Stimulated activated naive CD4-positive, alpha-beta T cell (primary cell): Measurements from ENCODE around the gene EPB41L3.
A peak's percentile ranks its signal among the peaks of the same experiment; 100 is the strongest.

ENCODE experiments used
- DNase-seq, 6 experiments: peaks; one replicate each; lab custom pipeline; 2025; lab: John Stamatoyannopoulos, UW

Gene EPB41L3

DNA sequence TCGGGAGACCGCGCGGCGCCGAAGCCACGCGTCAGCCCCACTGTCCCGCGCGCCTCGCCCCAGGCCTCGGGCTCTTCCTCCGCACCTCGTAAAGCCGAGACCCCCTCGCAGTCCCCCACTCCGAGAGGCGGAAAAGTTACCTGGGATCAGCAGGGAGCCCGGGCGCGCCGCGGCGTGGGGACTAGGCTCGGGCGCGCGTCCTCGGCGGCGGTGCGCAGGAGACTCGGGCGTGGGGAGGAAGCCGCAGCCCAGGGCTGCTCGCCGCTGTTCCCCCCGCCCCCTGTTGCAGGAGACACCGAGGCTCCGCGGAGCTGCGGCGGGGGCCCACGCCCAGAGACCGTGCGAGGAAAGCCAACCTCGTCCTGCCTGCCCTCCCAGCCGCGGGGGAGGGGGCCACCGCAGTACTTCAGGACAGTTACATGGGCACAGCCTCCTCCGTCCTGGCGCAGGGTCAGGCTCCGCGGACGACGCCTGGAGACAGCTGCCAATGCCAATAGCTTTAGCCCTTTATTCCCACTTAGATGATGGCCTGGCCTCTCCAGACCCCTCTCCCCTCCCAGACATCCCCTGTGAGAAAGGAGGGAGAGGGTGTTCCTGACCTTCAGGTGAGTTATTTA is at the start of gene EPB41L3:
Gene EPB41L3, minus strand, starts transcription at position 225 of the 617 bp plus-strand sequence. CDS start 54,814 bp downstream, outside the sequence.
- peak in 2 of 6 experiments; percentile 9 to 15 for DNase-seq

DNA sequence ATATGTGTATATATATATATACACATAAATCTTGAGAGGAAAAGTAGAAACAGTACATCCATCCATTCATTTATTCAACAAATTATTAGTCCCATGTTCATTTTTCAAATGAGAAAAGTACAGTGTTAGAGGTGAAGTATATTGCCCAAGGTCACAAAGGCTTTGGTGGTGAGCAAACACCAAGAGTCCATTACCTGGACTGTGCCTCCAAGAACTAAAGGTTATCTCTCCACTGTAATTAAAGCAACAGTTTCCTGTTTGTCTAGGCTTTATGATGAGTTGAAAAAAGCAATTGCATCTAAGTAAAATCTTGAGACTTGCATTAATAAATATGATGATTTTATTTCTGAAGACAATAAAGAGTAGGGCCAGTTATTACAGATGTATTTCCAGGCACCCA is 44.7 kb upstream of the EPB41L3 start:
- DNase-seq = no peak

DNA sequence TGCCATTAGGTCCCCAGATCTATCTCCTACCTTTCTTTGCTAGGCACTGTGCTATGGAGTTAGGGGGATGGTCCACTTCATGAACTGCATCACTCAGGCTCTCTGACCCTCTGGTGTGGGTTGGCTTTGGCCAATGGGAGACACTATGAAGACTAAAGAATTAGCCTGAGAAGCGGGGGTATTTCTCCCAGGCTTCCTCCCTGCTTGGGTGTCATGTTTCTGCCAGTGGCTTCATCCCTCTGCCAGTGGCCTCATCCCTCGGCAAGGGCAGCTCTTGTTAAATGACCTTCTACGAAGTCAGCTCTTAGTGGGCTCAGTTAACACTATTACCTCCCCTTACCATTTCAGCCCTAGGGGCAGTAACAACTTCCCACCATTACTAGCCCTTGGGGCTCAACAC is 41.9 kb upstream of the EPB41L3 start:
- DNase-seq = no peak

DNA sequence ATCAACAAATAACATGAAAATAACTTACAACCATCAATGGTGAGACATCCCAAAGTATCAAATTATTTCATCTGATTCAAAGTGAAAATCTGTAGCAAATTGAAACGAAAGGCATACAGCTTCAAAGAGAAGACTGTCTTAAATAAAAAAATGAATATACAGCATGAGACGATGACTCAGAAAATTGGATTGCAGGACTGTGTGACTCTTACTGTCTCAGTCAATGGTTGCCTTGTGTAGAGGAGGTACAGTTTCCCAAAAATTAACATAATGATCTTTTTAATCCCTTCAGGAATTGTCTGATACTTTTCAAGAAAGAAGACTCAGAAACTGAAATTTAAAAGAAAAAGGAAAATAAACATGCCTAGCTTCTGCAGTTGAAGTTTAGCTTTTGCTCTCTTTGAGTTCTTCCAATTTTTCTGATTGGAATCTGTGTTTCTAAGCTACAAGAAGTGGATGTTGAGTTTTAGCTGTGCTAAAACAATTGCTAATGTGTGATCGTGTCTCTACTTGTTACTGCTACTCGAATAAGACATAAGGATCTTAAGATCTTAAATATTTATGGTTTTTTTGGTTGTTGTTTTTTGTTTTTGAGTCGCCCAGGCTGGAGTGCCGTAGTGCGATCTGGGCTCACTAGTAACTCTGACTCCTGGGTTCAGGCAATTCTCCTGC is 41.1 kb upstream of the EPB41L3 start:
- no peak for DNase-seq

DNA sequence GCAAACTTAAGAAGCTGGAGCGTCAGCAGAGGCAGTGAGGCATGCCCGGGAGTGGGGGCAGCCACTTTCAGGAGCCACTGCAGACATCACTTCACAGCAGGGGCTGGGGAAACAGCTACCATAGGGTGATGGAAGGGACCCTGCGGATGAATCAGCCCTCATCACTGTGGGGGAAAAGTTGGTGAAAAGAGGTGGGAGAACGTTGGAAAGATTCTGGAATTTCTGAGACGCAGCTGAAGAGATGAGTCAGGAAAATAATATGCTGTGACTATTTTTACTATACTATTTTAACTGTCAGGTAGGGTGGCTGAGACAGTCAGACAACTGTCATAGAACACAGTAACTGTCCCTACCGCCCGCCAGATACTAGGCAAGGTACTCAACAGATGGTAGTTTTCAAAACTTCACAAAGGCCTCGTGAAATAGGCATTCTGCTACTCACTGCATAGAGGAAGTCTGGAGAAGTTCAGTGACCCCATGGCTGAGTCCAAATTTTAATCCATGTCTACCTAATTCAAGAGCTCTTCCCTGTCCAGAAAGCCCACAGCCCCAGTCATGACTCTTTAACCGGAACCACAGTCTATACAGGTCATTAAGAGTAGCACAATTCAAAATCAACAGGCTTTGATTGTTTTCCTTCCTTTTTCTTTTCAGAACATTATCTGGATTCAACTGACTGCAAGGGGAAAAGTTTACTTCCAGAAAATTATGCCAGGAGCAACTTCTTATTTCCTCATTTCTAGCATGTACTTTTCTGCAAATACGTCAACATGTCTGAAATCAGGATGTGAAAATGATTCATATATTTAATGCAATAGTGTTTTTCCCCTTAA is 39.3 kb upstream of the EPB41L3 start:
- no peak for DNase-seq

DNA sequence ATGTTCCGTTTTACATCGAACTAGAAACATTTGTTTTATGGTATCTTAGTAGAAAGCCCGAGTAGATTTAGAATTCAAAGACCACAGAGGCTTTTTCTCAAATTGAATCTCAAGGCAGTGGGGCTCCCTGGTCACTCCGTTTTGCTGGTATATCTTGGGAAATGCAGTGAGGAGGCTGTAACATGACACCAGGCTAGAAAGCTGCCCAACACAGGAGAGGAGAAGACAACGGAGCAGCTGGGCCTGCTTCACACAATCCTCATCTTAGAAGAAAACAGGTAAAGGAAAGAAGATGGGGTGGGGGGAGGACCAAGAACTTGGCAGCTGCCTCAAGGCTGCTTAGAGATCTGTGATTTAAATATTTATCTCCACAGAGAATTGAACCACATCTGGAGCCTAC is 38.3 kb upstream of the EPB41L3 start:
- no peak for DNase-seq

DNA sequence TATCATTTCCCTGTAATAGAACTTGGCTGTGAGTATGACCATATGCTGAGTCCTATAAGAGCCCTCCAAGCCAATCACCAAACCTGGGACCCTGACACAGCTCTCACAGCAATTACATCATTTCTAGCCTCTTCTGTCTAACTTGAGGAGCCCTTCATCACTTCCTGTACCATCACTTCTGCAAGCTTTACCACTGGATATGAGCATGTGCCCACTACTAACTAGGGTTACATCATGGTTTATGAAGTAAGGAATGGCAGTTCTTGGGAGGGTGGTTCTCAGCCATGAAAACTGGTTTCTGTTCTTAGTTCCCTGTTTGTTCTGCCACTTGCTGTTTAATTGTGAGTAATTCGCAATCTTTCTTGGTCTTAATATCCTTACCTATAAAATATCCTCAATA is 31.0 kb upstream of the EPB41L3 start:
- no peak for DNase-seq

DNA sequence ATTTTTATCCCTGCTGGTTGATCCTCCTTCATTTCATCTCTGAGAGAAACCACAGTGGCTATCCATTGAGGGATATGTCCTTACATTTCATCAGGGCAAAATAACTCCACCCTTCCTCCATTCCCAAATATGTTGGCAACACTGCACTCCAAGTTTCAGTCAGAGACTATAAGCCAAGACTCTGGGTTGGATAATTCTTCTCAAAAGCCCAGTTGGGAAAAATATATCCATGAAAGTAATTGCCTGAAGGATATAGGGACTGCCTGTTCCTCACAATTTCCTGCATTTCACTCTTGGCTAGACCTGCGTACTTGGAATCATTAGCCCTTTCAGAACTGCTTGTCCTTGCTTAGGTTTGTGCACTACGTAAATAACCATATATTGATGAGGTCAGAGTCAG is 27.9 kb upstream of the EPB41L3 start:
- DNase-seq = no peak

DNA sequence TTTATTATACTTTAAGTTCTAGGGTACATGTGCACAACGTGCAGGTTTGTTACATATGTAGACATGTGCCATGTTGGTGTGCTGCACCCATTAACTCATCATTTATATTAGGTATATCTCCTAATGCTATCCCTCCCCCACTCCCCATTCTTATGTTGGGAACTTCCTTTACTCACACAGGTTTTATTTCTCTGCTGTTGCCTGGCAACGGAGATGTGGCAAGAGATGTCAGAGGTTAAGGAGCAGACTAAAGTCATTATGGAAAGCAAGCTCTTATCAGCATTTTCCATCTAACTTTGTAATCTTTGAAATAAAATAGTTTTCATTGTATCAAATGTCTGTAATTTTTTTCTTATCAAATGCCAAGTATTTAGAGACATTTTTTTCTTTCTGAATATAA is 26.8 kb upstream of the EPB41L3 start:
- DNase-seq = peak in 1 of 6 experiments; percentile 2

DNA sequence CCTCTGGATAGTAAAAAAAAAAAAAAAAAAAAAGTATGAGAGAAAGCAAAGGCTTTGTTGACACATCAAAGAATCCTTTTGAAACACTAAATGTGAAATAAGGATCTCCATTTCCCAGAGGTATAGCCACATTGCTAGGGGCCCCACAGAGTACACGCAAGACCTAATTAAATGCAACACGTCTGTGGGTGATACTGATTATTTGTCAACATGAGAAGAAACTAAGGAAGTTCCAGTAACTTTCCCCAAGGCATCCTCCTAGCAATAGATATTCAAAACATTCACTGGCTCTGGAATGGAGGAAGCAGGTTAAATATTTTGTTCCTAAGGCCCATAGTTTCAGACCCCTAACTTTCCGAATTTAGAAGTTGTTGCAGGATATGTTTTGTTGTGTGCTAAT is 24.6 kb upstream of the EPB41L3 start:
- no peak for DNase-seq

DNA sequence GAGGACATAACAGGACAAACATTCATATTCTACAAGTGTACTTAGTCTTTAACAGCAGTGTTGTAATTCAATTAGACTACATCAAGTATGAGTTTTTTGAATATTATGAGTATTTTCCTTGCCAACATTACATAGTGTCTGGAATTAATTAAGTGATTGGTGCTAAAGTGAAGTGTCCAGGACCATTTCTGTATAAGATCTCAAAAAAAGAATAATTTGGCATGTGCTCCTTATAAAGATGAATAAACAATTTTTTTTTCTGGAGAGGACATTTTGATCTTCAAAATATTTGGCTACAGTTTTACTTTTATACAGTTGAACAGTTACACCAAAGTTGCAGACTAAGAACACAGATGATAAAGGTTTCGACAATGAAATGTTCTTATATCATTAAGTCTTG is 15.1 kb upstream of the EPB41L3 start:
- no peak for DNase-seq

DNA sequence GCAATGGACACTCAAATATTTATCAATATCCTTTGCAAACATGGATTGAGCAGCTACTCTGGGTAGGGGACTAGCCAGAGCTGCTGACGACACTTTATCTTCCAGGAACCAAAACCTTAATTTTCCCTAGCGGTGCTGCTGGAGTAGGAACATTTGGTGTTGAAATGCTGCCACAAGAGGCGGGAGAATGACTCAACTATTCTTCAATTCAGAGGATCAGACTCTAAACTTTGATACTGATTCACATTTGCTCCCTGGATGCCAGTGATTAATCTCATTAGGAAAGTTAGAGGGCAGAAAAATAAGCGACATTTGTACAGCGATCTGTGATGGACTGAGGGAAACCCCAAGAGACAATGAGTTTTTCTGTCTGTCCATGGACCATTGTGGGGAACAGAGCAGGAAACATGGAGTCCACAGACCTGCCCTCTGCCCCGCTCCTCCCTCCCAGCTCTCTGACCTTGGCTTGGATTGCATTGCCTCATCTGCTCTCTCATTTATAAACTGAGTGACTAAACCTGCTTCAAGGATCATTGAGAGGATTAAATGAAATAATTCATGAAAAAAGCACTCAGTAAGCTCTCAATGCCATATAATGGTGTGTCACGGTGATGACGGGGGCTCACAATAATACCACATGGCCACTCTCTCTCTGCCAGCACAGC is 12.6 kb upstream of the EPB41L3 start:
- DNase-seq = no peak

DNA sequence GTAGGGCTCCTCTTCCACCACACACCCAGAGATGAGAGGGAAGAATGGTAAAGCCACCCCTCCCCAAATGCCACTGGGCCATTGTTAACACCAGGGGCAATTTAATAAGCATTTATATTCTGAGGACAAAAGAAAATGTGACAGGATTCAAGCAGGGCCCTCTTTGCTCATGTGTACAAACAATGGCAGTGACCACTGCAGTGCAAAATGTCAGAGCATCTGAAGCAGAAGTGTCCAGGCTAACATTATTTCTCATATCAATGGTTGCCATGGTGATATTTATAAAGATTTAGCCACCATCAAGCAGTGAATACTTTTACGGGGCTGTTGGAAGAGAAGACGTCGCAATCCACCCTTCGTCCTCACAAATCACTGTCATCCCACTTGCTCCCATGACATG is 10.8 kb upstream of the EPB41L3 start:
- no peak for DNase-seq

DNA sequence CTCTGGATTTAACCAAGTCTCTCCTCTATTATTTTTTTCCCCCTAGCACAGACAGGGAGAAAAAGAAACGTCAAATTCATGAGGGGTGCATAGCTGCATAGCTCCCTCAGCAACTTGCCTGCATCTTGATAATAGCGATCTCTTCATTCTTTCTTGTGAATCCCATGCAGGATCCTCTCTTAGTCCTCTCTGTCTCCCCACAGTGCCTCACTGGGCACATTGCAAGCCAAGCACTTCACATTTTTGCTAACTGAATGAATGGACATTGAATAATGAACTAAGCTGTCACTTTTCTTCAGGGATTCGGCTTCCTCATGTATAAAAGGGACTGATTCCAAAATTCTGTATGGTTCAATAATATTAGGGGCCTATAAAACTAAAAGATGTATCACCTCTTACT is 2.9 kb upstream of the EPB41L3 start:
- peak in 2 of 6 experiments; percentile 2 to 14 for DNase-seq

DNA sequence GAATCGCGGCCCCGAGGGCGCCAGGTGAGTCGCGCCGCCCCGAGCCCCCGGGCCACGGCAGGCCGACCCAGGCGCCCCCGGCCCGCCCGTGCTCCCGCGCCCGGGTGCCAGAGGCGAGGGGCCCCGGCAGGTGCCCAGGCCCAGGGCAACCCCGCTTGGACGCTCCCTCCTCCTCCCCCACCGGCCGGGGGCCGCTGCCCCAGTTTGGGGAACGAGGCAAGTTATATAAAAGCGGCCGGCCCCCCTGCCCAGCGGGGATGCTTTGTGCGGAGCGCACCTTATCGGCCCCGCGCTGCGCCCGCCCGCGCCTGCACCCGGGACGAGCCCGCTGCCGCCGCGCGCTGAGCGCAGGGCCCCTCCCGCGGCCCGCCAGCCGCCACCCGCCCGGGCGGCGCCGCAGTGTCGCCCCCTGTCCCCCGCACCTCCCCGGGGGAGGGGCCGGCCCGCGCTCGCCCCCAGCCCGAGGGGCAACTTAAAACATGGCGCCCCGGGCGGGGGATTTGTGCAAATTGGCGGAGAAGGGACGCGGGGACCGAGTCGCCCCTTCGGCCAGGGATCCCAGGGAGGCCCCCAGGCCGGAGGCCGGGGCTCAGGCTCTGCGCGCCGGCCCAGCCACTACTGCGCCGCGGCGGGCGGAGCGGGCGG is 639 bp downstream of the EPB41L3 start:
- peak in 1 of 6 experiments; percentile 22 for DNase-seq

DNA sequence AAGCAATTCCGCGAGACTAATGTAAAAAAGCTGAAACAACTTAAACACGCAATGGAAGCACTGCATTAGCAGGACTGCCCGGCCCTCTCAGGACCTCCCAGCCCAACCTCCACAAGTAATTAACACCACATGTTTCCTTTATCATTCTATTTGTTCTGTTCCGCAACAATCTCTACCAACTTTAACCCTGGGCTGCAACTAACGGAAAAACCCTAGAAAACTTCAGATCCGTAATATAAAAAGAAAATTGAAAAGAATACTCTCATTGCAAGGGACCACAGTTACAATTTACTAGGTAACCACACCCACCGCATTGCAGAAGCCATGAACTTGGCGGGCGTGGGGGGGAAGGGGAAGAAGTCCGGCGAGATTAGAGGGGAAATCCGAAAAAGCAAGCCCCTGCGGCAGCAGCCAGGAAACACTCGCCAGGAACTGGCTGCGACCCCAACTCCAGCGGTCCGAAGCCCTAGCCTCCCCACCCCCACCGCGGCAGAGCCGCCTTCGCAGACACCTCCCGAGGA is 1.2 kb downstream of the EPB41L3 start:
- DNase-seq = peak in 2 of 6 experiments; percentile 5 to 15

DNA sequence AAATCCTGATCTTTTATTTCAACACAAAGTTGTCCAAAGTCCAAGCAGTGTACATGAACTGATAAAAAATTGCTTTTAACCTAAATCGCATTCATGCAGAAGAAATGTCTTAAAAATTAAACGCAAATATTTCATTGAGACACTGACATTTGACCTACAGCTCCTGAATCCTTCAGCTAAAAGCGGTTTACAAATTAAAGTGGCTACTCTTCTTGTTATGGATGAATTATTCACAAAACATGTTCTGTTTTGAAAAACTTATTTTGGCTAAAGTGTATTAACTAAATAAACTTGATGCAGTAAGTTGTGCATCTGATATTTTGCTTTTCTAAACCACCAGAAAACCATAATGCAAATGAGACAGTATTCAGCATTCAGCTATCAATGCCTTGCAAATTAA is 2.2 kb downstream of the EPB41L3 start:
- no peak for DNase-seq

DNA sequence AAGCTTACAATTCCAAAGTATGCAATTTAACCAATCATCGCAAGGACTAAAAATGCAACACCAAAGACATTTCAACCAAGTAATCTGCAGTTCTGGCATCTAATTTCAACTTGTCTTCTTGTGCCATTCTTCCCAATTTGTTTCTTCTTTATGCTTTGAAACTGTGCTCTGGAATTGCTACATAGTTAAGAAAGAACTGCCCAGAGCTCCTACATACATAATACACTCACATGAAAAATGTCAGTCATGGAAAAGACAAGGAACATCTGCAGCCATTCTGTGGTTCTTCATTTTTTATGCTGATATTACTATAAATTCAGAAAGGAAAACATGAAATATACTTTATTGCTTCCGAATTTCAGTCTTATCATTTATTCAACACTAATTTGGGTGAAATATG is 4.4 kb downstream of the EPB41L3 start:
- no peak for DNase-seq

DNA sequence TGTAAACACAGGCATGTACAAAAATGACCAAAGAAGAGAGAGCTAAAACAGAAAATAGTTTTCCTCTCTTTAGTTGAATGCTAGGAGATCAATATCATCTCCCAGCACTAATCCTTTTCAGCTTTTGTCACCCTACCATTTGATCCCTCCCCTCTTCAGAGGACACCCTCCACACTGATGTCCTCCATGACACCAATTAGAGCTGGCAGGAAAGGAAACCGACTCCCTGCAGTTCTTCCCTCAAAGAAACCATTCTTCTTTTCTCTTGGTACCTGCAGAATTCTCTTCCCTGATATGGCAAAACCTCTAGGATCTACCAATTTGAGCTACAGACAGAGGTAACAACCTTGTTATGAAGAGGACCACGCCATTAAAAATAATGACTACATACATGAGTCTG is 5.3 kb downstream of the EPB41L3 start:
- no peak for DNase-seq

DNA sequence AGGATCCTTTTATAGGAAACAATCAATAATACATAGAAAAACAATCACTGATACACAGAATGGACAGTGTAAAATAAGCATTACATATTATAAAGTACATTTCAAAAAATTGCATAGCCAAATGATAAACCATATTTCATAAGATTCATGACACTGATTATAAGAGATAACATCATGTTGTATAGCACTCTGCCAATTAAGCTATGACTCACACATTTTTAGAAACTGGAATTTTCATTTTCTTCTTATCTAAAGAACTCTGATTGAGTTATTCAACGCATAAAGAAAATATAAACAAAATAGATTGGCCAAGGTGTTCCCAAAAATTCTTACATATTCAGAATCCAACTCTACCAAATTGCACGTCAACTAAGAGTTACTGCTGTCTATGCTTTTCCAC is 5.9 kb downstream of the EPB41L3 start:
- DNase-seq = no peak

DNA sequence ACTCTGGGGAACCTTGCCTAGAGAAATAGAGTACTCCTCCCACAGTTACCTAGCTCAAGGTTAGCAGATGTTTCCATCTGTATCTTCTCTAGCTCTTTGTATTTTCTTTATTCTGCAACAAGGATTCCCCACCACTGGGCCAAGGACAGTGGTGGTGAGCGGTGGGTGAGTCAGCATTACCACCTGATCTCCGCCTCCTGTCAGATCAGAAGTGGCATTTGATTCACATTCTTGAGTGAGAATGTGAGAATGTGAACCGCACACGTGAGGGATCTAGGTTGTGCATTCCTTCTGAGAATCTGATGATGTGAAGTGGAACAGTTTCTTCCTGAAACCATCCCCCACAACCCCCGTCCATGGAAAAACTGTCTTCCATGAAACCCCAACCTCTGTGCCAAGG is 9.0 kb downstream of the EPB41L3 start:
- no peak for DNase-seq

DNA sequence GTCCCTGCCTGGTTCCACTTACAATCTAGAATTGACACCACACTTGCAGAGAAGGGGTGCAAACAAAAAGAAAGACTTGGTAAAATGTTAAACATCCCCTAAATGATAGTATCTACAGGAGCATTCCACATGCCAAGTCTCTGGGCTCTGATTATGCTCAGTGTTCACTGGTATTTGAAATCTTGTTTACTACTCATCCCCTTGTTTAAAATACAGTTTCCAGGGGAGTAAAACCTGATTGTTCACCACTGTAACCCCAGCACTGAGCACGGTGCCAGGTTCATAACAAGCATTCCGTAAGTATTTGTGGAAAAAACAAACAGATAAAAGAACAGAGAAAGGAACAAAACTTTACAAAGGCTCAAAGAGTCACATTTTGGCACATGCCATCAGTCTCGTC is 11.7 kb downstream of the EPB41L3 start:
- no peak for DNase-seq
